ENCODE data around the gene ADK.

DNA sequence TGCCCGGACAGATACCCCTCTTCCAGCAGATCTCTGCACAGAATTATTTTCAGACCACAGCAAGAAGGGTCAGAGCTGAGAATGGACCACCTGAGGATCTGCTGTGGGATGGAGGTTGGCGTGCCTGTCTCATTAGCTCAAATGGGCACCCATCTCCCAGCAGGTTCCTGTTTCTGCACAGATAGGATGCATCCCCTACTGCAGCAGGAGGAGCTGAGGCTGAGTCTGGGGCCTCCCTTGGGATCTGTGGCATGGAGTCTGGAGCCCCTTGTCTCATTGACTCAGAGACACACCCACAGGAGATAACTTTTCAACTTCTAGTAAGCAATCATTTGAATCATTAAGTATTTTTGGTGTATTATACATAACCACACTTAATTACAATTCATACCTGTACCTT, 212.7 kb downstream of the ADK start:
- TF ChIP-seq, protein P1, sequence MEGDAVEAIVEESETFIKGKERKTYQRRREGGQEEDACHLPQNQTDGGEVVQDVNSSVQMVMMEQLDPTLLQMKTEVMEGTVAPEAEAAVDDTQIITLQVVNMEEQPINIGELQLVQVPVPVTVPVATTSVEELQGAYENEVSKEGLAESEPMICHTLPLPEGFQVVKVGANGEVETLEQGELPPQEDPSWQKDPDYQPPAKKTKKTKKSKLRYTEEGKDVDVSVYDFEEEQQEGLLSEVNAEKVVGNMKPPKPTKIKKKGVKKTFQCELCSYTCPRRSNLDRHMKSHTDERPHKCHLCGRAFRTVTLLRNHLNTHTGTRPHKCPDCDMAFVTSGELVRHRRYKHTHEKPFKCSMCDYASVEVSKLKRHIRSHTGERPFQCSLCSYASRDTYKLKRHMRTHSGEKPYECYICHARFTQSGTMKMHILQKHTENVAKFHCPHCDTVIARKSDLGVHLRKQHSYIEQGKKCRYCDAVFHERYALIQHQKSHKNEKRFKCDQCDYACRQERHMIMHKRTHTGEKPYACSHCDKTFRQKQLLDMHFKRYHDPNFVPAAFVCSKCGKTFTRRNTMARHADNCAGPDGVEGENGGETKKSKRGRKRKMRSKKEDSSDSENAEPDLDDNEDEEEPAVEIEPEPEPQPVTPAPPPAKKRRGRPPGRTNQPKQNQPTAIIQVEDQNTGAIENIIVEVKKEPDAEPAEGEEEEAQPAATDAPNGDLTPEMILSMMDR (conservative IDR thresholded peaks at IDR 0.05; ENCODE audit: low read depth in 2 of 2), result no peak
- TF ChIP-seq, protein P2, sequence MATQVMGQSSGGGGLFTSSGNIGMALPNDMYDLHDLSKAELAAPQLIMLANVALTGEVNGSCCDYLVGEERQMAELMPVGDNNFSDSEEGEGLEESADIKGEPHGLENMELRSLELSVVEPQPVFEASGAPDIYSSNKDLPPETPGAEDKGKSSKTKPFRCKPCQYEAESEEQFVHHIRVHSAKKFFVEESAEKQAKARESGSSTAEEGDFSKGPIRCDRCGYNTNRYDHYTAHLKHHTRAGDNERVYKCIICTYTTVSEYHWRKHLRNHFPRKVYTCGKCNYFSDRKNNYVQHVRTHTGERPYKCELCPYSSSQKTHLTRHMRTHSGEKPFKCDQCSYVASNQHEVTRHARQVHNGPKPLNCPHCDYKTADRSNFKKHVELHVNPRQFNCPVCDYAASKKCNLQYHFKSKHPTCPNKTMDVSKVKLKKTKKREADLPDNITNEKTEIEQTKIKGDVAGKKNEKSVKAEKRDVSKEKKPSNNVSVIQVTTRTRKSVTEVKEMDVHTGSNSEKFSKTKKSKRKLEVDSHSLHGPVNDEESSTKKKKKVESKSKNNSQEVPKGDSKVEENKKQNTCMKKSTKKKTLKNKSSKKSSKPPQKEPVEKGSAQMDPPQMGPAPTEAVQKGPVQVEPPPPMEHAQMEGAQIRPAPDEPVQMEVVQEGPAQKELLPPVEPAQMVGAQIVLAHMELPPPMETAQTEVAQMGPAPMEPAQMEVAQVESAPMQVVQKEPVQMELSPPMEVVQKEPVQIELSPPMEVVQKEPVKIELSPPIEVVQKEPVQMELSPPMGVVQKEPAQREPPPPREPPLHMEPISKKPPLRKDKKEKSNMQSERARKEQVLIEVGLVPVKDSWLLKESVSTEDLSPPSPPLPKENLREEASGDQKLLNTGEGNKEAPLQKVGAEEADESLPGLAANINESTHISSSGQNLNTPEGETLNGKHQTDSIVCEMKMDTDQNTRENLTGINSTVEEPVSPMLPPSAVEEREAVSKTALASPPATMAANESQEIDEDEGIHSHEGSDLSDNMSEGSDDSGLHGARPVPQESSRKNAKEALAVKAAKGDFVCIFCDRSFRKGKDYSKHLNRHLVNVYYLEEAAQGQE (IDR thresholded peaks at IDR 0.05; ENCODE audit: unreplicated experiment), result no peak
- no peak for TF ChIP-seq NANOG (IDR thresholded peaks at IDR 0.05; ENCODE audit: borderline replicate concordance)
- no peak for TF ChIP-seq POLR2AphosphoS5 (IDR thresholded peaks at IDR 0.05; ENCODE audit: low read depth)
